Psoas muscle (tissue), 8 donors: ENCODE measurements around the gene SRPK2. TPM values are rescaled to one million over a fixed set of nuclear protein-coding genes. Genes with fewer than 3 reads are reported as not detected.
"Not testable (repeated sequence)": the region's sequence is repeated elsewhere in the genome, so short reads cannot be mapped to it uniquely, and the experiment has no call there.

Source experiments
- ATAC-seq, 4 donors: fragments of 200-7000 bp; cut with Tn5 transposase; one replicate each; pipeline ENCODE4 v1.9.1; 2020; ENCODE audit warnings: moderate library complexity in 3 of 4, mild to moderate bottlenecking in 2 of 4
- DNase-seq, 2 donors: peaks; one replicate each; pipeline ENCODE4 v3.0.0-alpha.2; 2020
- H3K27ac ChIP-seq: fragments of 200-600 bp; one replicate; pipeline ENCODE4 v1.8.0; 2022
- H3K27me3 ChIP-seq, 3 donors: fragments of 200-600 bp in 1 of 3; one replicate each; pipeline versions ENCODE4 v1.6.1 to v1.8.0; 2013 to 2022; ENCODE audit warnings: low read length in 2 of 3, mild to moderate bottlenecking in 2 of 3, moderate library complexity in 1 of 3; ENCODE audit not compliant: insufficient read depth in 3 of 3
- H3K36me3 ChIP-seq, 2 donors: fragments of 200-600 bp in 1 of 2; one replicate each; pipeline versions ENCODE4 v1.6.1 to v1.8.0; 2013 to 2022; ENCODE audit warnings: low read depth in 1 of 2, mild to moderate bottlenecking in 1 of 2, moderate library complexity in 1 of 2; ENCODE audit not compliant: insufficient read depth in 1 of 2
- H3K4me1 ChIP-seq: fragments of 200-600 bp; one replicate; pipeline ENCODE4 v1.8.0; 2022
- H3K4me3 ChIP-seq: fragments of 200-600 bp; one replicate; pipeline ENCODE4 v1.8.0; 2022; ENCODE audit warnings: mild to moderate bottlenecking
- H3K9me3 ChIP-seq: fragments of 200-600 bp; one replicate; pipeline ENCODE4 v1.8.0; 2022
- WGBS, 3 donors: extraction: QIAGEN DNeasy Blood & Tissue Kit; methylation state at CpG; one replicate each; pipeline versions ENCODE4 v1.1.6 to v1.1.7; 2013; 5-methylcytosine and 5-hydroxymethylcytosine counted together
- intact Hi-C, 2 donors: fragments of 100-400 bp; cut with DNase I; formaldehyde crosslinking; loops; one replicate each; pipeline versions ENCODE4 v1.11.0 to v1.14.2; 2022
- polyA plus RNA-seq, 3 donors: library from polyadenylated mRNA; stranded (reverse); fragments of 200-250 nt; gene quantifications; one replicate each; pipeline ENCODE4 v1.2.3, GENCODE V29; 2013
- total RNA-seq, 4 donors: library from RNA; stranded (reverse); fragmentation: NEBNext Ultra II Directional in 2 of 4; extraction: Animal tissue kit (Norgen Biotek cat#: 25700) in 2 of 4; gene quantifications; one replicate each; pipeline versions ENCODE4 v1.2.1 to v1.2.4, GENCODE V29; 2021 to 2023
- TF ChIP-seq, protein P1 (sequence below): fragments of 200-600 bp; IDR thresholded peaks from one replicate; pipeline ENCODE4 v1.8.0; 2022; ENCODE audit warnings: antibody characterized with exemption
- donor health status: healthy with polysubstance abuse.
- donor health status: DM: no; HTN: no; CAD: no; lungs with moderate emphysema.
- donor health status: Bipolar disorder and iron deficiency.
- donor health status: healthy.
- donor health status: DM: yes; HTN: yes; CAD: no.
- donor health status: DM: no; HTN: no; CAD: no.
- donor health status: DM: no; HTN: no; CAD: no.
- donor health status: DM: yes; HTN: yes; CAD: no.

Gene SRPK2
- total and polyA plus RNA-seq, 7 donors: 12.7 to 51.3 (median 33.2) TPM

GRCh38 chr7:105426606-105427146, 38.0 kb upstream of the SRPK2 start:
- H3K4me3 ChIP-seq: no peak overlapping the region
- 77 to 95% (median 85%) methylated on average over 2 of the region's 2 CpGs for WGBS, 3 donors
- ATAC-seq: no peak
- no peaks in the 10 kb centered on the region for H3K9me3 ChIP-seq
- TF ChIP-seq, protein P1, sequence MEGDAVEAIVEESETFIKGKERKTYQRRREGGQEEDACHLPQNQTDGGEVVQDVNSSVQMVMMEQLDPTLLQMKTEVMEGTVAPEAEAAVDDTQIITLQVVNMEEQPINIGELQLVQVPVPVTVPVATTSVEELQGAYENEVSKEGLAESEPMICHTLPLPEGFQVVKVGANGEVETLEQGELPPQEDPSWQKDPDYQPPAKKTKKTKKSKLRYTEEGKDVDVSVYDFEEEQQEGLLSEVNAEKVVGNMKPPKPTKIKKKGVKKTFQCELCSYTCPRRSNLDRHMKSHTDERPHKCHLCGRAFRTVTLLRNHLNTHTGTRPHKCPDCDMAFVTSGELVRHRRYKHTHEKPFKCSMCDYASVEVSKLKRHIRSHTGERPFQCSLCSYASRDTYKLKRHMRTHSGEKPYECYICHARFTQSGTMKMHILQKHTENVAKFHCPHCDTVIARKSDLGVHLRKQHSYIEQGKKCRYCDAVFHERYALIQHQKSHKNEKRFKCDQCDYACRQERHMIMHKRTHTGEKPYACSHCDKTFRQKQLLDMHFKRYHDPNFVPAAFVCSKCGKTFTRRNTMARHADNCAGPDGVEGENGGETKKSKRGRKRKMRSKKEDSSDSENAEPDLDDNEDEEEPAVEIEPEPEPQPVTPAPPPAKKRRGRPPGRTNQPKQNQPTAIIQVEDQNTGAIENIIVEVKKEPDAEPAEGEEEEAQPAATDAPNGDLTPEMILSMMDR: no peak
- H3K36me3 ChIP-seq: no peaks in the 10 kb centered on the region
- H3K27me3 ChIP-seq: no peaks in the 10 kb centered on the region
- intact Hi-C loops: loop anchor here in 1 of 2 donors (10.0 kb wide), 1 partner anchor 272 kb away; no protein-coding TSS in a partner anchor
- no peaks in the 10 kb centered on the region for H3K4me1 ChIP-seq
- DNase-seq: no peak
- H3K27ac ChIP-seq: no peak overlapping the region

DNA sequence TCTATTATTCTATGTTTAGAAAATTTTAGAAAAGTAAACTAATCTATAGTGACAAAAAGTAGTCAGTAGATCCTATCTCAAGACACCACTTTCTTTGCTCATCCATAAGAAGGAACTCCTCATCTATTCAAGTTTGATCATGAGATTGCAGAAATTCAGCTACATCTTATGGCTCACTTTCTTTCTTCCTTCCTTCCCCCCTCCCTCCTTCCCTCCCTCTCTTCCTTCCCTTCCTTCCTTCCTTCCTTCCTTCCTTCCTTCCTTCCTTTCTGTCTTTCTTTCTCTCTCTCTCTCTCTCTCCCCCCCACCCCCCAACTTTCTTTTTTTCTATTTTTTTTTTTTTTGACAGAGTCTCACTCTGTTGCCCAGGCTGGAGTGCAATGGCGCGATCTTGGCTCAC, 35.3 kb upstream of the SRPK2 start:
- H3K9me3 ChIP-seq: no peaks in the 10 kb centered on the region
- H3K4me1 ChIP-seq: no peaks in the 10 kb centered on the region
- intact Hi-C loops: loop anchor here in 1 of 2 donors (10.0 kb wide), 1 partner anchor 269 kb away; no protein-coding TSS in a partner anchor
- DNase-seq (no peak), ATAC-seq (no peak)
- TF ChIP-seq, protein P1: no peak
- WGBS, 3 donors: 97 to 100% (median 97%) methylated on average over 2 of the region's 2 CpGs
- H3K36me3 ChIP-seq: no peaks in the 10 kb centered on the region
- no peak overlapping the region for H3K27ac ChIP-seq
- H3K4me3 ChIP-seq: no peak overlapping the region
- H3K27me3 ChIP-seq: no peaks in the 10 kb centered on the region

- TF ChIP-seq, protein P1: no peak
- no peak overlapping the region for H3K27ac ChIP-seq
- H3K36me3 ChIP-seq: no peaks in the 10 kb centered on the region
- no peak for ATAC-seq
- intact Hi-C loops: no loop called here
- H3K9me3 ChIP-seq: no peaks in the 10 kb centered on the region
- no peak overlapping the region for H3K4me3 ChIP-seq
- H3K4me1 ChIP-seq: no peaks in the 10 kb centered on the region
- no peak for DNase-seq
- WGBS, 3 donors: 82 to 83% (median 83%) methylated on average over 8 of the region's 8 CpGs
- no peaks in the 10 kb centered on the region for H3K27me3 ChIP-seq
These were observed 25.2 kb upstream of the SRPK2 start for GRCh38 chr7:105413887-105414437.

GRCh38 chr7:105410774-105411173, 22.1 kb upstream of the SRPK2 start:
- intact Hi-C loops, H3K36me3 ChIP-seq, H3K4me1 ChIP-seq, H3K27ac ChIP-seq, H3K27me3 ChIP-seq, ATAC-seq, H3K9me3 ChIP-seq, H3K4me3 ChIP-seq: not testable (repeated sequence)
- peak in 1 of 2 donors; percentile 50 for DNase-seq
- 97 to 98% (median 97%) methylated on average over 13 to 35 of the region's 36 CpGs for WGBS, 3 donors

- H3K36me3 ChIP-seq, H3K9me3 ChIP-seq, intact Hi-C loops, H3K4me1 ChIP-seq, DNase-seq, H3K4me3 ChIP-seq, H3K27me3 ChIP-seq, H3K27ac ChIP-seq, ATAC-seq: not testable (repeated sequence)
- WGBS, 3 donors: 86 to 100% (median 87%) methylated on average over 1 to 2 of the region's 3 CpGs
These were observed 21.1 kb upstream of the SRPK2 start for GRCh38 chr7:105409775-105410174.
